Measurements from ENCODE around the gene KAZN.

GRCh38 chr1:15057834-15058233 is 459.3 kb downstream of the KAZN start:
- TF ChIP-seq FOXK2 (IDR thresholded peaks at IDR 0.05) (no peak), LEF1 (IDR thresholded peaks at IDR 0.05; ENCODE audit: borderline replicate concordance) (no peak), NFRKB (IDR thresholded peaks at IDR 0.05) (no peak), ARNT (IDR thresholded peaks at IDR 0.05) (no peak), CTBP1 (IDR thresholded peaks at IDR 0.05; ENCODE audit: borderline replicate concordance) (no peak)

Data from HEK293T (cell line).